ENCODE results near the gene CRMP1. TPM values are rescaled to one million over a fixed set of nuclear protein-coding genes. Genes with fewer than 3 reads are reported as not detected.

Gene CRMP1
- total RNA-seq, 1 experiment from 2014 or later, result 134 TPM

DNA sequence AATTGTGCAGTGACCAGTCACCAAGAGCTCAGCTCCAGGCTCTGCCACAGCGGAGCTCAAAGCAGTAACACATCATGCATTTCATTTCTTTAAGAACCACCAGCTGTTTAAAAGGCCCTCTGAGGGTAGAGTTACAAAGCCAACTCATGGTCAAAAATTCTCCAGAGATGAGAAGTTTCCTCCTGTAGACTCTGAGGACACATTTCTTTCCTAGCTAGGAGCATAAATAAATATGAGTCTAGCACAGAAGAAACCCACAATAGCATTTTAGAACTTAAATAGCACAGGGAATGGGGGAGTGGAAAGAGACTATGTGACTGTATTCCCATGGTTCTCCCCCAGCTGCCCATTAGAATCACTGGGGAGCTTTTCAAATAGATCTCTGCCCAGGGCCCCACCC lies 6.5 kb upstream of the CRMP1 start:
- POLR2A ChIA-PET, result no interaction called here
- Mint-ChIP-seq H3K27me3 (ENCODE audit: low read depth) (peaks cover 96% of the 10 kb centered on the region), H3K36me3 (peaks cover 8% of the 10 kb centered on the region)

DNA sequence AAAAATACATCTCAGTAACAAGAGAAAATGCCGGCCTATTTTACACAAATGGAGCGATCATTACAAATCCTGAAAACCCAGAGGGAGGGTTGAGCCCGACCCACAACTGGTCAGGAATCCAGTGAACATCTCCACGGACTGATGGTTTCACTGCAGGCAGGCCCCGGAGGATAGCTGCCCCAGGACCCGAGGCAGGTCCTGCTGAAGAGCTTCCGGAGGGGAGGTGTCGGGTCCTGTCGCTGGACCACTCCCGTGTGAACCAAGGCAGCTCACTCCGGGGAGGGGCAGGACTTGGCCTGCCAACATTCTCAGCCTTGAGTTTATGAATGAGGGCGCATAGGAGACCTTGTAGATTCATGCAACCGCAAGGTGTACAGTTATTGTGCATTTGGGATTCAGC lies 4.8 kb upstream of the CRMP1 start:
- POLR2A ChIA-PET, result no interaction called here
- H3K36me3 Mint-ChIP-seq, result peaks cover 8% of the 10 kb centered on the region
- TF ChIP-seq NR2C2 (CRISPR knock-in tag; IDR thresholded peaks at IDR 0.05) (no peak), ZNF416 (CRISPR knock-in tag; IDR thresholded peaks at IDR 0.05) (no peak), TP53 (CRISPR knock-in tag; IDR thresholded peaks at IDR 0.05) (no peak), ZNF121 (CRISPR knock-in tag; IDR thresholded peaks at IDR 0.05) (no peak), ESRRA (CRISPR knock-in tag; IDR thresholded peaks at IDR 0.05; ENCODE audit: borderline replicate concordance) (no peak), ZNF219 (CRISPR knock-in tag; IDR thresholded peaks at IDR 0.05; ENCODE audit: borderline replicate concordance) (no peak), NFE2L1 (CRISPR knock-in tag; IDR thresholded peaks at IDR 0.05) (no peak), SMAD4 (CRISPR knock-in tag; IDR thresholded peaks at IDR 0.05) (no peak)
- TF ChIP-seq, protein P1, sequence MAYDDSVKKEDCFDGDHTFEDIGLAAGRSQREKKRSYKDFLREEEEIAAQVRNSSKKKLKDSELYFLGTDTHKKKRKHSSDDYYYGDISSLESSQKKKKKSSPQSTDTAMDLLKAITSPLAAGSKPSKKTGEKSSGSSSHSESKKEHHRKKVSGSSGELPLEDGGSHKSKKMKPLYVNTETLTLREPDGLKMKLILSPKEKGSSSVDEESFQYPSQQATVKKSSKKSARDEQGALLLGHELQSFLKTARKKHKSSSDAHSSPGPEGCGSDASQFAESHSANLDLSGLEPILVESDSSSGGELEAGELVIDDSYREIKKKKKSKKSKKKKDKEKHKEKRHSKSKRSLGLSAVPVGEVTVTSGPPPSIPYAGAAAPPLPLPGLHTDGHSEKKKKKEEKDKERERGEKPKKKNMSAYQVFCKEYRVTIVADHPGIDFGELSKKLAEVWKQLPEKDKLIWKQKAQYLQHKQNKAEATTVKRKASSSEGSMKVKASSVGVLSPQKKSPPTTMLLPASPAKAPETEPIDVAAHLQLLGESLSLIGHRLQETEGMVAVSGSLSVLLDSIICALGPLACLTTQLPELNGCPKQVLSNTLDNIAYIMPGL (CRISPR knock-in tag; IDR thresholded peaks at IDR 0.05), result no peak
- TF ChIP-seq, protein P2, sequence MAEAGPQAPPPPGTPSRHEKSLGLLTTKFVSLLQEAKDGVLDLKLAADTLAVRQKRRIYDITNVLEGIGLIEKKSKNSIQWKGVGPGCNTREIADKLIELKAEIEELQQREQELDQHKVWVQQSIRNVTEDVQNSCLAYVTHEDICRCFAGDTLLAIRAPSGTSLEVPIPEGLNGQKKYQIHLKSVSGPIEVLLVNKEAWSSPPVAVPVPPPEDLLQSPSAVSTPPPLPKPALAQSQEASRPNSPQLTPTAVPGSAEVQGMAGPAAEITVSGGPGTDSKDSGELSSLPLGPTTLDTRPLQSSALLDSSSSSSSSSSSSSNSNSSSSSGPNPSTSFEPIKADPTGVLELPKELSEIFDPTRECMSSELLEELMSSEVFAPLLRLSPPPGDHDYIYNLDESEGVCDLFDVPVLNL (CRISPR knock-in tag; IDR thresholded peaks at IDR 0.05; ENCODE audit: borderline replicate concordance, low read depth), result no peak
- TF ChIP-seq, protein P3, sequence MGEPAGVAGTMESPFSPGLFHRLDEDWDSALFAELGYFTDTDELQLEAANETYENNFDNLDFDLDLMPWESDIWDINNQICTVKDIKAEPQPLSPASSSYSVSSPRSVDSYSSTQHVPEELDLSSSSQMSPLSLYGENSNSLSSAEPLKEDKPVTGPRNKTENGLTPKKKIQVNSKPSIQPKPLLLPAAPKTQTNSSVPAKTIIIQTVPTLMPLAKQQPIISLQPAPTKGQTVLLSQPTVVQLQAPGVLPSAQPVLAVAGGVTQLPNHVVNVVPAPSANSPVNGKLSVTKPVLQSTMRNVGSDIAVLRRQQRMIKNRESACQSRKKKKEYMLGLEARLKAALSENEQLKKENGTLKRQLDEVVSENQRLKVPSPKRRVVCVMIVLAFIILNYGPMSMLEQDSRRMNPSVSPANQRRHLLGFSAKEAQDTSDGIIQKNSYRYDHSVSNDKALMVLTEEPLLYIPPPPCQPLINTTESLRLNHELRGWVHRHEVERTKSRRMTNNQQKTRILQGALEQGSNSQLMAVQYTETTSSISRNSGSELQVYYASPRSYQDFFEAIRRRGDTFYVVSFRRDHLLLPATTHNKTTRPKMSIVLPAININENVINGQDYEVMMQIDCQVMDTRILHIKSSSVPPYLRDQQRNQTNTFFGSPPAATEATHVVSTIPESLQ (CRISPR knock-in tag; IDR thresholded peaks at IDR 0.05), result no peak
- TF ChIP-seq, protein P4, sequence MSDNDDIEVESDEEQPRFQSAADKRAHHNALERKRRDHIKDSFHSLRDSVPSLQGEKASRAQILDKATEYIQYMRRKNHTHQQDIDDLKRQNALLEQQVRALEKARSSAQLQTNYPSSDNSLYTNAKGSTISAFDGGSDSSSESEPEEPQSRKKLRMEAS (CRISPR knock-in tag; IDR thresholded peaks at IDR 0.05), result no peak

More for the DNA sequence above, 6.5 kb upstream of the CRMP1 start:
- DNase-seq (ENCODE audit: low spot score) (no peak), ATAC-seq (no peak)
- peaks cover 12% of the 10 kb centered on the region for H3K9me3 Mint-ChIP-seq
- peaks cover 45% of the 10 kb centered on the region for H3K4me1 Mint-ChIP-seq
- H3K4me3 Mint-ChIP-seq, result no peak overlapping the region
- no peak for TF ChIP-seq NR2C2 (CRISPR knock-in tag; IDR thresholded peaks at IDR 0.05)
- no peak for TF ChIP-seq FOXK1 (CRISPR knock-in tag; IDR thresholded peaks at IDR 0.05)
- TF ChIP-seq SMAD3 (CRISPR knock-in tag; IDR thresholded peaks at IDR 0.05; ENCODE audit: borderline replicate concordance), result no peak
- no peak for TF ChIP-seq SMAD4 (CRISPR knock-in tag; IDR thresholded peaks at IDR 0.05)
- no peak for TF ChIP-seq GRHL2 (CRISPR knock-in tag; IDR thresholded peaks at IDR 0.05; ENCODE audit: insufficient replicate concordance, severe bottlenecking)
- TF ChIP-seq, protein P5, sequence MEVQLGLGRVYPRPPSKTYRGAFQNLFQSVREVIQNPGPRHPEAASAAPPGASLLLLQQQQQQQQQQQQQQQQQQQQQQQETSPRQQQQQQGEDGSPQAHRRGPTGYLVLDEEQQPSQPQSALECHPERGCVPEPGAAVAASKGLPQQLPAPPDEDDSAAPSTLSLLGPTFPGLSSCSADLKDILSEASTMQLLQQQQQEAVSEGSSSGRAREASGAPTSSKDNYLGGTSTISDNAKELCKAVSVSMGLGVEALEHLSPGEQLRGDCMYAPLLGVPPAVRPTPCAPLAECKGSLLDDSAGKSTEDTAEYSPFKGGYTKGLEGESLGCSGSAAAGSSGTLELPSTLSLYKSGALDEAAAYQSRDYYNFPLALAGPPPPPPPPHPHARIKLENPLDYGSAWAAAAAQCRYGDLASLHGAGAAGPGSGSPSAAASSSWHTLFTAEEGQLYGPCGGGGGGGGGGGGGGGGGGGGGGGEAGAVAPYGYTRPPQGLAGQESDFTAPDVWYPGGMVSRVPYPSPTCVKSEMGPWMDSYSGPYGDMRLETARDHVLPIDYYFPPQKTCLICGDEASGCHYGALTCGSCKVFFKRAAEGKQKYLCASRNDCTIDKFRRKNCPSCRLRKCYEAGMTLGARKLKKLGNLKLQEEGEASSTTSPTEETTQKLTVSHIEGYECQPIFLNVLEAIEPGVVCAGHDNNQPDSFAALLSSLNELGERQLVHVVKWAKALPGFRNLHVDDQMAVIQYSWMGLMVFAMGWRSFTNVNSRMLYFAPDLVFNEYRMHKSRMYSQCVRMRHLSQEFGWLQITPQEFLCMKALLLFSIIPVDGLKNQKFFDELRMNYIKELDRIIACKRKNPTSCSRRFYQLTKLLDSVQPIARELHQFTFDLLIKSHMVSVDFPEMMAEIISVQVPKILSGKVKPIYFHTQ (CRISPR knock-in tag; IDR thresholded peaks at IDR 0.05), result no peak
- no peak for TF ChIP-seq FOXJ3 (CRISPR knock-in tag; IDR thresholded peaks at IDR 0.05; ENCODE audit: borderline replicate concordance)
- no peak for TF ChIP-seq SP1 (CRISPR knock-in tag; conservative IDR thresholded peaks at IDR 0.05)
- TF ChIP-seq RORB (CRISPR knock-in tag; IDR thresholded peaks at IDR 0.05), result no peak
- no peak for TF ChIP-seq ZNF121 (CRISPR knock-in tag; IDR thresholded peaks at IDR 0.05)
- no peak for TF ChIP-seq NFYB (CRISPR knock-in tag; conservative IDR thresholded peaks at IDR 0.05; ENCODE audit: low read depth)
- TF ChIP-seq, protein P6, sequence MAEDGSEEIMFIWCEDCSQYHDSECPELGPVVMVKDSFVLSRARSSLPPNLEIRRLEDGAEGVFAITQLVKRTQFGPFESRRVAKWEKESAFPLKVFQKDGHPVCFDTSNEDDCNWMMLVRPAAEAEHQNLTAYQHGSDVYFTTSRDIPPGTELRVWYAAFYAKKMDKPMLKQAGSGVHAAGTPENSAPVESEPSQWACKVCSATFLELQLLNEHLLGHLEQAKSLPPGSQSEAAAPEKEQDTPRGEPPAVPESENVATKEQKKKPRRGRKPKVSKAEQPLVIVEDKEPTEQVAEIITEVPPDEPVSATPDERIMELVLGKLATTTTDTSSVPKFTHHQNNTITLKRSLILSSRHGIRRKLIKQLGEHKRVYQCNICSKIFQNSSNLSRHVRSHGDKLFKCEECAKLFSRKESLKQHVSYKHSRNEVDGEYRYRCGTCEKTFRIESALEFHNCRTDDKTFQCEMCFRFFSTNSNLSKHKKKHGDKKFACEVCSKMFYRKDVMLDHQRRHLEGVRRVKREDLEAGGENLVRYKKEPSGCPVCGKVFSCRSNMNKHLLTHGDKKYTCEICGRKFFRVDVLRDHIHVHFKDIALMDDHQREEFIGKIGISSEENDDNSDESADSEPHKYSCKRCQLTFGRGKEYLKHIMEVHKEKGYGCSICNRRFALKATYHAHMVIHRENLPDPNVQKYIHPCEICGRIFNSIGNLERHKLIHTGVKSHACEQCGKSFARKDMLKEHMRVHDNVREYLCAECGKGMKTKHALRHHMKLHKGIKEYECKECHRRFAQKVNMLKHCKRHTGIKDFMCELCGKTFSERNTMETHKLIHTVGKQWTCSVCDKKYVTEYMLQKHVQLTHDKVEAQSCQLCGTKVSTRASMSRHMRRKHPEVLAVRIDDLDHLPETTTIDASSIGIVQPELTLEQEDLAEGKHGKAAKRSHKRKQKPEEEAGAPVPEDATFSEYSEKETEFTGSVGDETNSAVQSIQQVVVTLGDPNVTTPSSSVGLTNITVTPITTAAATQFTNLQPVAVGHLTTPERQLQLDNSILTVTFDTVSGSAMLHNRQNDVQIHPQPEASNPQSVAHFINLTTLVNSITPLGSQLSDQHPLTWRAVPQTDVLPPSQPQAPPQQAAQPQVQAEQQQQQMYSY (CRISPR knock-in tag; IDR thresholded peaks at IDR 0.05), result no peak
- no peak overlapping the region for H3K27ac Mint-ChIP-seq
- CTCF ChIA-PET, result interaction anchor here (1.6 kb wide), 1 partner anchor 12 kb away, joined by 4 read pairs; no protein-coding TSS in a partner anchor

More for the DNA sequence above, 4.8 kb upstream of the CRMP1 start:
- ATAC-seq (no peak), DNase-seq (ENCODE audit: low spot score) (no peak)
- Mint-ChIP-seq H3K27me3 (ENCODE audit: low read depth) (peaks cover 92% of the 10 kb centered on the region), H3K9me3 (peaks cover 12% of the 10 kb centered on the region), H3K4me3 (no peak overlapping the region), H3K4me1 (peaks cover 42% of the 10 kb centered on the region), H3K27ac (no peak overlapping the region)
- CTCF ChIA-PET, result no interaction called here

All from WTC11 (cell line).